Choroid plexus epithelial cell (primary cell): Measurements from ENCODE around the gene GRK1.

Source experiments
- DNase-seq: peaks from one replicate; pipeline ENCODE4 v3.0.0-alpha.2; 2010; ENCODE audit warnings: low read depth
- H3K4me3 ChIP-seq: 2 replicates; pipeline ENCODE4 v1.5.1; 2011; ENCODE audit warnings: low read depth, mild to moderate bottlenecking, control low read depth, low read length, moderate library complexity
- CTCF ChIP-seq: conservative IDR thresholded peaks from 2 replicates; pipeline ENCODE4 v1.5.1; 2011; ENCODE audit warnings: low read depth, mild to moderate bottlenecking, control low read depth, inconsistent platforms, low read length, moderate library complexity

The GRK1 gene

GRCh38 chr13:113736258-113736731 is 69.3 kb downstream of the GRK1 start:
- TF ChIP-seq CTCF, result no peak
- no peak overlapping the region for H3K4me3 ChIP-seq
- no peak for DNase-seq

- DNase-seq, result no peak
- H3K4me3 ChIP-seq, result no peak overlapping the region
- TF ChIP-seq CTCF, result no peak
Observed at GRCh38 chr13:113737803-113738202, 70.8 kb downstream of the GRK1 start.

- no peak overlapping the region for H3K4me3 ChIP-seq
- no peak for DNase-seq
- TF ChIP-seq CTCF, result no peak
Observed at GRCh38 chr13:113739527-113740285, 72.7 kb downstream of the GRK1 start.

- no peak for TF ChIP-seq CTCF
- DNase-seq, result no peak
- no peak overlapping the region for H3K4me3 ChIP-seq
Observed at GRCh38 chr13:113740286-113740556, 73.2 kb downstream of the GRK1 start.

- no peak overlapping the region for H3K4me3 ChIP-seq
- no peak for DNase-seq
- TF ChIP-seq CTCF, result no peak
Observed at GRCh38 chr13:113740661-113741060, 73.6 kb downstream of the GRK1 start.

- no peak for TF ChIP-seq CTCF
- no peak overlapping the region for H3K4me3 ChIP-seq
- DNase-seq, result no peak
Observed at GRCh38 chr13:113741191-113741668, 74.2 kb downstream of the GRK1 start.

GRCh38 chr13:113742000-113742441 is 75.0 kb downstream of the GRK1 start:
- TF ChIP-seq CTCF, result peak; percentile 36
- DNase-seq, result peak; percentile 56
- H3K4me3 ChIP-seq, result no peak overlapping the region
